HepG2 (cell line): ENCODE results near the gene MAPK8IP1. TPM values are rescaled to one million over a fixed set of nuclear protein-coding genes. Genes with fewer than 3 reads are reported as not detected.

Experiments
- ATAC-seq: fragments of 200-7000 bp; cut with Tn5 transposase; 3 replicates; pipeline ENCODE4 v1.9.1; 2020; ENCODE audit warnings: mild to moderate bottlenecking, moderate library complexity
- BruUV-seq: library from RNA; stranded (reverse); fragments of 400-500 nt; replicated peaks from 2 replicates; lab custom pipeline; 2021; lab: Mats Ljungman, UMichigan
- CTCF ChIA-PET: fragments of 300-600 bp; formaldehyde crosslinking; extraction: SDS; loops from one replicate; lab custom pipeline; 2021; ENCODE audit warnings: low total read pairs, inconsistent platforms, low intra/inter-chr PET ratio; lab: Yijun Ruan, JAX
- POLR2A ChIA-PET: fragments of 350-600 bp; sonication (Branson Sonifier 250); formaldehyde crosslinking; loops from one replicate; lab custom pipeline; 2020; ENCODE audit warnings: antibody characterized with exemption, inconsistent platforms; lab: Yijun Ruan, JAX
- DNase-seq: peaks from one replicate; pipeline ENCODE4 v3.0.0-alpha.2; 2015; ENCODE audit warnings: low spot score
- FAIRE-seq: peaks from 3 replicates; lab custom pipeline; 2011; peaks lifted over from hg19 to GRCh38; lab: Jason Lieb, UNC
- H2AFZ ChIP-seq: one replicate; pipeline ENCODE4 v1.6.1; 2011; ENCODE audit warnings: low read length, inconsistent platforms
- H3K27ac ChIP-seq: fragments of 300-600 bp; 3 replicates; pipeline ENCODE4 v1.8.0; 2011; ENCODE audit warnings: mixed run types, mild to moderate bottlenecking, mixed read lengths, low read length, inconsistent platforms; ENCODE audit not compliant: insufficient read depth; ENCODE audit errors: extremely low read length
- H3K27me3 ChIP-seq, 2 experiments: fragments of 200-600 bp in 1 of 2; 2 replicates in 1 of 2; 3 replicates in 1 of 2; pipeline versions ENCODE4 v1.6.0 to v1.8.0; 2011; ENCODE audit warnings: low read length in 2 of 2, mild to moderate bottlenecking in 2 of 2, moderate library complexity in 2 of 2, inconsistent platforms in 1 of 2; ENCODE audit not compliant: insufficient read depth in 2 of 2, control insufficient read depth in 1 of 2
- H3K36me3 ChIP-seq, 2 experiments: fragments of 200-600 bp in 1 of 2; replicated peaks in 1 of 2; 2 replicates in 1 of 2; 3 replicates in 1 of 2; pipeline versions ENCODE4 v1.5.1 to v1.8.0; 2011; ENCODE audit warnings: low read length in 2 of 2, inconsistent platforms in 1 of 2; ENCODE audit not compliant: insufficient read depth in 2 of 2, control insufficient read depth in 1 of 2
- H3K4me1 ChIP-seq: 2 replicates; pipeline ENCODE4 v1.5.1; 2012; ENCODE audit warnings: low read length, inconsistent platforms; ENCODE audit not compliant: insufficient read depth
- H3K4me2 ChIP-seq: 2 replicates; pipeline ENCODE4 v1.6.0; 2011; ENCODE audit warnings: low read depth, low read length, inconsistent platforms
- H3K4me3 ChIP-seq, 3 experiments: fragments of 200-600 bp in 1 of 3; sonication (generic), shearing (Covaris generic) in 1 of 3; replicated peaks in 1 of 3; 2 replicates each; pipeline ENCODE4 v1.5.1; 2011 to 2016; ENCODE audit warnings: low read length in 3 of 3, inconsistent platforms in 2 of 3, low read depth in 2 of 3, mild to moderate bottlenecking in 2 of 3, control low read depth in 1 of 3, mixed read lengths in 1 of 3; ENCODE audit not compliant: insufficient read depth in 1 of 3
- H3K79me2 ChIP-seq: one replicate; pipeline ENCODE4 v1.6.1; 2011; ENCODE audit warnings: low read length, inconsistent platforms; ENCODE audit not compliant: insufficient read depth
- H3K9ac ChIP-seq: 2 replicates; pipeline ENCODE4 v1.6.0; 2011; ENCODE audit warnings: mild to moderate bottlenecking, low read depth, low read length, inconsistent platforms; ENCODE audit not compliant: insufficient read depth
- H3K9me3 ChIP-seq: 2 replicates; pipeline ENCODE4 v1.5.1; 2012; ENCODE audit warnings: mild to moderate bottlenecking, low read length
- H4K20me1 ChIP-seq: 2 replicates; pipeline ENCODE4 v1.6.0; 2011; ENCODE audit warnings: inconsistent platforms, mild to moderate bottlenecking, low read length, moderate library complexity; ENCODE audit not compliant: insufficient read depth
- AGO2 ChIP-seq: fragments of 200-400 bp; formaldehyde crosslinking; optimal IDR thresholded peaks from 2 replicates; pipeline ENCODE3; 2017; ENCODE audit warnings: mild to moderate bottlenecking, low read depth, low read length, moderate library complexity
- KLF15 ChIP-seq: sonication (generic); formaldehyde crosslinking; IDR thresholded peaks from 2 replicates; pipeline ENCODE4 v1.8.1; 2023; ENCODE audit warnings: borderline replicate concordance, mild to moderate bottlenecking, inconsistent platforms, missing genetic modification reagents, mixed read lengths
- MED8 ChIP-seq: sonication (generic); formaldehyde crosslinking; IDR thresholded peaks from 2 replicates; pipeline ENCODE4 v1.8.1; 2023; ENCODE audit warnings: mild to moderate bottlenecking, missing genetic modification reagents; ENCODE audit not compliant: insufficient replicate concordance
- TP53 ChIP-seq: sonication (generic); formaldehyde crosslinking; conservative IDR thresholded peaks from 2 replicates; pipeline ENCODE4 v1.4.0; 2020; ENCODE audit warnings: missing genetic modification reagents
- ZNF317 ChIP-seq: sonication (generic); formaldehyde crosslinking; IDR thresholded peaks from 2 replicates; pipeline ENCODE4 v1.5.0; 2020; ENCODE audit warnings: mild to moderate bottlenecking, missing genetic modification reagents
- ZNF446 ChIP-seq: sonication (generic); formaldehyde crosslinking; IDR thresholded peaks from 2 replicates; pipeline ENCODE4 v1.5.0; 2020; ENCODE audit warnings: mild to moderate bottlenecking, missing genetic modification reagents
- ZNF841 ChIP-seq: sonication (generic); formaldehyde crosslinking; IDR thresholded peaks from 2 replicates; pipeline ENCODE4 v1.8.1; 2023; ENCODE audit warnings: missing genetic modification reagents, borderline replicate concordance
- ZNF878 ChIP-seq: sonication (generic); formaldehyde crosslinking; IDR thresholded peaks from 2 replicates; pipeline ENCODE4 v1.8.1; 2023; ENCODE audit warnings: mild to moderate bottlenecking, missing genetic modification reagents, moderate library complexity
- WGBS: methylation state at CpG from one replicate; pipeline ENCODE4 v1.1.6; 2017; ENCODE audit warnings: low lambda C conversion rate; 5-methylcytosine and 5-hydroxymethylcytosine counted together
- in situ Hi-C: cut with HindIII; loops from 2 replicates; pipeline ENCODE4 v1.10.0; 2017; ENCODE audit warnings: low pct_unique_long_range_greater_than_20kb; ENCODE audit not compliant: extremely low pct_ligation_motif_present
- intact Hi-C: fragments of 100-400 bp; cut with micrococcal nuclease; formaldehyde crosslinking; loops from one replicate; pipeline ENCODE4 v1.10.0; 2022; ENCODE audit not compliant: unreplicated experiment
- polyA plus RNA-seq, 8 experiments: library from polyadenylated mRNA; depleted of rRNA in 3 of 8; stranded (reverse) in 7 of 8; unstranded in 1 of 8; fragments of >200 nt; fragmentation: Illumina TruSeq in 4 of 8; extraction: Trizol in 4 of 8; gene quantifications; 2 replicates each; pipeline versions ENCODE4 v1.2.1 to v1.2.3, GENCODE V29; 2011 to 2016; ENCODE audit warnings: low read depth in 4 of 8, missing spikeins in 1 of 8, mixed read lengths in 1 of 8; ENCODE audit not compliant: insufficient read depth in 1 of 8
- total RNA-seq, 5 experiments: library from RNA; depleted of rRNA; stranded (reverse); fragments of >200 nt; fragmentation: Illumina TruSeq; extraction: Trizol; gene quantifications; 2 replicates each; pipeline ENCODE4 v1.2.3, GENCODE V29; 2016; ENCODE audit warnings: low read depth in 1 of 5
- TF ChIP-seq, protein P1 (sequence below): IDR thresholded peaks from 2 replicates; pipeline ENCODE4 v1.6.1; 2016

MAPK8IP1 gene
- total and polyA plus RNA-seq, 2 of the 13 experiments (the other 11 are each of a cell fraction or from before 2014, with no cell fraction given), result 2.2 to 4.2 TPM

DNA sequence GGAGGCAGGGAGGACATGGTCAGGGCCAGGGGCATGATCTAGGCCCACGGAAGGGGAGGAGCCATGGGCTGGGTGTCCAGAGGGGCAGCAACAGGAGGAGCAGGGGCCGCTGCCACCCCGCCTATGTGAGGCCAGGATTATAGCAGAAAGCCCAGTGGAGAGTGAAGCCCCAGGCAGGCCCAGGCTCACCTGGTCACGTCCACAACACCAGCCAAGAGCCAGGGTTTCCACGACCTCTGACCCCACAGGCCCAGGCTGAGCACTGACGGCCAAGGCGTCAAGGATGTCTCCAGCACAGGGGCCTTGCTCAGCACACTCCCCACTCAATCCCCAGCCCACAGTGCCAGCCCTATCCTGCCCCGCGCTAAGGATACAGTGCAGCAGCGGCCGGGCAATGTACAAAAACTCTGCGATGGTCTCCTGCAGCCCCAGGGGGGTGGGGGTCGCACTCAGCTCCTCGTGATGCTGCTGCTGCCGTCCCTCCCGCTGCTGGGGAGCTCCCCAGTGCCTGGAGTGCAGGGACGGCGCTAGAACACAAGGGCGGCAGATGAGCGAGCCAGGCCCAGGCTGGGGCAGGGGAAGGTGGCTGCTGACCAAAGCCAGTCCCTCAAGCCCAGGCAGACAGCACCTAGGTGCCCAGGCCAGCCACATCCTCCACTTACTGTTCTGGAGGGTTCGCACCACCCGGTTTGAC is 28.6 kb downstream of the MAPK8IP1 start:
- FAIRE-seq (no peak), ATAC-seq (no peak), DNase-seq (no peak)
- in situ Hi-C loops (no loop called here), intact Hi-C loops (no loop called here)
- WGBS, result 92% methylated on average over 14 of the region's 22 CpGs
- no peak for TF ChIP-seq ZNF446
- no peak for TF ChIP-seq TP53 (CRISPR knock-in tag)
- no peak for TF ChIP-seq ZNF878 (CRISPR knock-in tag)
- no peak for TF ChIP-seq ZNF317 (CRISPR knock-in tag)
- TF ChIP-seq KLF15, result no peak
- TF ChIP-seq, protein P1, sequence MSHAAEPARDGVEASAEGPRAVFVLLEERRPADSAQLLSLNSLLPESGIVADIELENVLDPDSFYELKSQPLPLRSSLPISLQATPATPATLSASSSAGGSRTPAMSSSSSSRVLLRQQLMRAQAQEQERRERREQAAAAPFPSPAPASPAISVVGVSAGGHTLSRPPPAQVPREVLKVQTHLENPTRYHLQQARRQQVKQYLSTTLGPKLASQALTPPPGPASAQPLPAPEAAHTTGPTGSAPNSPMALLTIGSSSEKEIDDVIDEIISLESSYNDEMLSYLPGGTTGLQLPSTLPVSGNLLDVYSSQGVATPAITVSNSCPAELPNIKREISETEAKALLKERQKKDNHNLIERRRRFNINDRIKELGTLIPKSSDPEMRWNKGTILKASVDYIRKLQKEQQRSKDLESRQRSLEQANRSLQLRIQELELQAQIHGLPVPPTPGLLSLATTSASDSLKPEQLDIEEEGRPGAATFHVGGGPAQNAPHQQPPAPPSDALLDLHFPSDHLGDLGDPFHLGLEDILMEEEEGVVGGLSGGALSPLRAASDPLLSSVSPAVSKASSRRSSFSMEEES (CRISPR knock-in tag), result no peak
- no peak for TF ChIP-seq MED8
- TF ChIP-seq AGO2, result peak; percentile 56
- no peak for TF ChIP-seq ZNF841 (CRISPR knock-in tag)
- peaks cover 11 to 23% of the 10 kb centered on the region in 2 experiments; a peak in 3 of 5 replicates for H3K36me3 ChIP-seq
- H3K4me2 ChIP-seq, result no peak overlapping the region
- H2AFZ ChIP-seq, result no peak overlapping the region
- POLR2A ChIA-PET, result interaction anchor here (1.0 kb wide), 1 partner anchor 8 kb away, joined by 3 read pairs; no protein-coding TSS in a partner anchor
- CTCF ChIA-PET, result no interaction called here
- peaks cover 14% of the 10 kb centered on the region for H3K4me1 ChIP-seq
- no TSS peak for BruUV-seq
- no peaks in the 10 kb centered on the region; a peak in 1 of 5 replicates for H3K27me3 ChIP-seq
- no peak overlapping the region for H3K4me3 ChIP-seq
- no peaks in the 10 kb centered on the region for H3K9me3 ChIP-seq
- H3K9ac ChIP-seq, result no peak overlapping the region
- no peak overlapping the region for H3K27ac ChIP-seq
- H3K79me2 ChIP-seq, result peaks cover 12% of the 10 kb centered on the region
- H4K20me1 ChIP-seq, result no peaks in the 10 kb centered on the region
